Colonic mucosa (tissue), 4 donors: ENCODE measurements around the gene KLK3. TPM values are rescaled to one million over a fixed set of nuclear protein-coding genes. Genes with fewer than 3 reads are reported as not detected.

Experiments
- DNase-seq: peaks from one replicate; pipeline ENCODE4 v3.0.0-alpha.2; 2020
- H3K27ac ChIP-seq: fragments of 200-600 bp; one replicate; pipeline ENCODE4 v1.8.0; 2021
- H3K27me3 ChIP-seq: fragments of 200-600 bp; one replicate; pipeline ENCODE4 v1.8.0; 2021
- H3K36me3 ChIP-seq: fragments of 200-600 bp; one replicate; pipeline ENCODE4 v1.8.0; 2021
- H3K4me1 ChIP-seq: fragments of 200-600 bp; one replicate; pipeline ENCODE4 v1.8.0; 2021; ENCODE audit warnings: mild to moderate bottlenecking
- H3K4me3 ChIP-seq: fragments of 200-600 bp; one replicate; pipeline ENCODE4 v1.8.0; 2021
- H3K9ac ChIP-seq, 2 donors: one replicate each; pipeline ENCODE4 v1.7.0; 2013; ENCODE audit warnings: control low read depth in 2 of 2, low read depth in 2 of 2, low read length in 2 of 2
- H3K9me3 ChIP-seq: fragments of 200-600 bp; one replicate; pipeline ENCODE4 v1.8.0; 2021
- CTCF ChIP-seq: fragments of 200-600 bp; IDR thresholded peaks from one replicate; pipeline ENCODE4 v1.8.0; 2022; ENCODE audit warnings: antibody characterized with exemption, mild to moderate bottlenecking
- intact Hi-C: fragments of 100-400 bp; cut with DNase I; formaldehyde crosslinking; loops from one replicate; pipeline ENCODE4 v1.14.1; 2022
- total RNA-seq, 2 donors: library from RNA; stranded (reverse); fragmentation: NEBNext Ultra II Directional in 1 of 2; extraction: Animal tissue kit (Norgen Biotek cat#: 25700) in 1 of 2; gene quantifications; one replicate each; pipeline ENCODE4 v1.2.1, GENCODE V29; 2021
- donor health status: healthy.
- donor health status: DM: no; HTN: no; CAD: no.
- donor health status: DM: no; HTN: no; CAD: no.

Gene KLK3
- total RNA-seq, 2 donors from 2014 or later, result 2.4 to 2.5 TPM

GRCh38 chr19:50836543-50837195 is 18.0 kb upstream of the KLK3 start:
- Histone ChIP-seq H3K9ac (peak overlapping the region in 1 of 2 donors; percentile 69), H3K4me3 (no peak overlapping the region), H3K36me3 (no peaks in the 10 kb centered on the region), H3K27me3 (no peaks in the 10 kb centered on the region), H3K4me1 (no peaks in the 10 kb centered on the region), H3K9me3 (no peaks in the 10 kb centered on the region), H3K27ac (no peak overlapping the region)
- no peak for DNase-seq
- no peak for TF ChIP-seq CTCF
- intact Hi-C loops, result no loop called here

- H3K27ac ChIP-seq, result no peak overlapping the region
- no peaks in the 10 kb centered on the region for H3K36me3 ChIP-seq
- no peaks in the 10 kb centered on the region for H3K9me3 ChIP-seq
- intact Hi-C loops, result no loop called here
- no peaks in the 10 kb centered on the region for H3K4me1 ChIP-seq
- no peaks in the 10 kb centered on the region for H3K27me3 ChIP-seq
- H3K9ac ChIP-seq, result peak overlapping the region in 1 of 2 donors; percentile 69
- DNase-seq, result peak; percentile 66
- no peak for TF ChIP-seq CTCF
- H3K4me3 ChIP-seq, result no peak overlapping the region
These were observed 17.4 kb upstream of the KLK3 start for GRCh38 chr19:50837300-50837699.

- intact Hi-C loops, result no loop called here
- no peaks in the 10 kb centered on the region for H3K36me3 ChIP-seq
- H3K9ac ChIP-seq, result no peak overlapping the region
- H3K9me3 ChIP-seq, result no peaks in the 10 kb centered on the region
- no peak overlapping the region for H3K4me3 ChIP-seq
- no peaks in the 10 kb centered on the region for H3K4me1 ChIP-seq
- no peak for TF ChIP-seq CTCF
- no peaks in the 10 kb centered on the region for H3K27me3 ChIP-seq
- H3K27ac ChIP-seq, result no peak overlapping the region
- no peak for DNase-seq
These were observed 16.5 kb upstream of the KLK3 start for GRCh38 chr19:50838239-50838638.

- no peaks in the 10 kb centered on the region for H3K4me1 ChIP-seq
- DNase-seq, result no peak
- no peak overlapping the region for H3K27ac ChIP-seq
- TF ChIP-seq CTCF, result no peak
- H3K36me3 ChIP-seq, result no peaks in the 10 kb centered on the region
- no peaks in the 10 kb centered on the region for H3K9me3 ChIP-seq
- H3K9ac ChIP-seq, result no peak overlapping the region
- intact Hi-C loops, result no loop called here
- H3K27me3 ChIP-seq, result no peaks in the 10 kb centered on the region
- no peak overlapping the region for H3K4me3 ChIP-seq
These were observed 14.7 kb upstream of the KLK3 start for GRCh38 chr19:50839712-50840655.

- no peak overlapping the region for H3K27ac ChIP-seq
- no peaks in the 10 kb centered on the region for H3K27me3 ChIP-seq
- intact Hi-C loops, result no loop called here
- no peak for DNase-seq
- H3K4me3 ChIP-seq, result no peak overlapping the region
- no peaks in the 10 kb centered on the region for H3K9me3 ChIP-seq
- no peaks in the 10 kb centered on the region for H3K4me1 ChIP-seq
- H3K9ac ChIP-seq, result no peak overlapping the region
- H3K36me3 ChIP-seq, result no peaks in the 10 kb centered on the region
- no peak for TF ChIP-seq CTCF
These were observed 12.6 kb upstream of the KLK3 start for GRCh38 chr19:50842130-50842529.
